CD4-positive, alpha-beta T cell (primary cell): ENCODE results near the gene SNTB2. TPM values are rescaled to one million over a fixed set of nuclear protein-coding genes. Genes with fewer than 3 reads are reported as not detected.

Experiments
- ATAC-seq: fragments of 200-7000 bp; cut with Tn5 transposase; one replicate; pipeline ENCODE4 v1.10.0; 2022; ENCODE audit warnings: mild to moderate bottlenecking; ENCODE audit not compliant: poor library complexity
- CTCF ChIA-PET: fragments of 350-600 bp; sonication (Branson Sonifier 250); formaldehyde crosslinking; loops from one replicate; lab custom pipeline; 2021; ENCODE audit warnings: antibody characterized with exemption, inconsistent platforms; lab: Charles Lee
- POLR2A ChIA-PET: fragments of 350-600 bp; sonication (Branson Sonifier 250); formaldehyde crosslinking; loops from one replicate; lab custom pipeline; 2021; ENCODE audit warnings: antibody characterized with exemption, inconsistent platforms; lab: Charles Lee
- DNase-seq, 14 experiments: peaks; one replicate each; pipeline ENCODE4 v3.0.0-alpha.2; 2013 to 2020; ENCODE audit warnings: mixed read lengths in 2 of 14
- H3K27ac ChIP-seq, 2 donors: one replicate each; pipeline versions ENCODE4 v1.5.1 to v1.7.0; 2013; ENCODE audit warnings: low read length in 2 of 2, low read depth in 1 of 2, mild to moderate bottlenecking in 1 of 2
- H3K27me3 ChIP-seq, 2 experiments: 1 replicate in 1 of 2; 2 replicates in 1 of 2; pipeline versions ENCODE4 v1.6.1 to v1.7.0; 2013; ENCODE audit warnings: low read length in 2 of 2, control low read depth in 1 of 2, mild to moderate bottlenecking in 1 of 2, moderate library complexity in 1 of 2; ENCODE audit not compliant: insufficient read depth in 2 of 2, control insufficient read depth in 1 of 2
- H3K36me3 ChIP-seq: one replicate; pipeline ENCODE4 v1.6.1; 2013; ENCODE audit warnings: low read length, control low read depth; ENCODE audit not compliant: insufficient read depth
- H3K4me1 ChIP-seq: one replicate; pipeline ENCODE4 v1.6.1; 2013; ENCODE audit warnings: low read length, control low read depth; ENCODE audit not compliant: insufficient read depth
- H3K4me3 ChIP-seq: one replicate; pipeline ENCODE4 v1.5.1; 2013; ENCODE audit warnings: mild to moderate bottlenecking, low read length, moderate library complexity
- H3K9me3 ChIP-seq, 2 experiments: 1 replicate in 1 of 2; 2 replicates in 1 of 2; pipeline versions ENCODE4 v1.6.1 to v1.7.0; 2013; ENCODE audit warnings: low read length in 2 of 2, mild to moderate bottlenecking in 2 of 2, control low read depth in 1 of 2, moderate library complexity in 1 of 2; ENCODE audit not compliant: control insufficient read depth in 1 of 2, insufficient read depth in 1 of 2
- H3K27ac Mint-ChIP-seq: one replicate; pipeline ENCODE4 v1.8.0; 2020; ENCODE audit warnings: mixed read lengths
- H3K27me3 Mint-ChIP-seq: one replicate; pipeline ENCODE4 v1.8.0; 2021; ENCODE audit warnings: mixed read lengths
- H3K36me3 Mint-ChIP-seq: one replicate; pipeline ENCODE4 v1.8.0; 2021; ENCODE audit warnings: low read depth, mixed read lengths
- H3K4me1 Mint-ChIP-seq: one replicate; pipeline ENCODE4 v1.8.0; 2021; ENCODE audit warnings: low read depth, mixed read lengths
- H3K4me3 Mint-ChIP-seq: one replicate; pipeline ENCODE4 v1.8.0; 2020; ENCODE audit warnings: mild to moderate bottlenecking, mixed read lengths
- H3K9me3 Mint-ChIP-seq: one replicate; pipeline ENCODE4 v1.8.0; 2020; ENCODE audit warnings: mixed read lengths
- CTCF ChIP-seq: fragments of 200-600 bp; IDR thresholded peaks from one replicate; pipeline ENCODE4 v1.8.0; 2022; ENCODE audit warnings: antibody characterized with exemption, mild to moderate bottlenecking
- intact Hi-C, 2 experiments: fragments of 100-400 bp; cut with DNase I in 1 of 2; cut with micrococcal nuclease in 1 of 2; formaldehyde crosslinking; loops; one replicate each; pipeline versions ENCODE4 v1.15.1 to v1.9.0; 2023 to 2025; cut with DNase I, micrococcal nuclease
- total RNA-seq, 174 experiments: library from RNA in 2 of 174; stranded (reverse) in 2 of 174; gene quantifications; one replicate each; pipeline ENCODE4 v1.2.3 and lab custom pipeline; 2021 to 2026

The SNTB2 gene
- total RNA-seq, 2 experiments from 2014 or later, result 10.1 to 11.4 TPM

DNA sequence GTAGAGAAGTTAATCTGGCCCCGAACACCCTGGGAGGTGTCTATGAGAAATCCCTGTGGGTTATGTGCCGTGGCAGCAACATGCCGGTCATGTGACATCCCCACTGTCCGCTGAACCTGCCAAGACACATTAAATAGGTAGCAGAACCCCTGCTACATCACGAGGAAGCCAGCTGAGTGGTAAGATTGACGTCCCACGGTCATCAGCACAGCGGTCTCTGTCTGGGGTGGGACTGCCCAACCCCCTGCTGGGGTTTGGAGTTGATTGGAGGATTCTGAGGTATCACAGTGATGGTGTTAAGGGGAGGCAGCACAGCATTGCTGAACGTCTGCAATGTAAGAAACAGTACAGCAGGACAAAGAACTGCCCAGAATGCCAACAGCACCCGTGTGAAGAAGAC, 162.6 kb downstream of the SNTB2 start:
- H3K36me3 Mint-ChIP-seq, result peaks cover 30% of the 10 kb centered on the region
- no peaks in the 10 kb centered on the region for H3K4me1 ChIP-seq
- no peaks in the 10 kb centered on the region for H3K27me3 Mint-ChIP-seq
- no peak for ATAC-seq
- no peak overlapping the region for H3K4me3 ChIP-seq
- no peak overlapping the region for H3K27ac Mint-ChIP-seq
- intact Hi-C loops, result no loop called here
- no peaks in the 10 kb centered on the region for H3K9me3 ChIP-seq
- no peak for TF ChIP-seq CTCF
- H3K27me3 ChIP-seq, result no peaks in the 10 kb centered on the region
- ChIA-PET POLR2A (no interaction called here), CTCF (no interaction called here)
- peaks cover 19% of the 10 kb centered on the region for H3K36me3 ChIP-seq
- no peaks in the 10 kb centered on the region for H3K9me3 Mint-ChIP-seq
- no peaks in the 10 kb centered on the region for H3K4me1 Mint-ChIP-seq
- DNase-seq, result no peak
- no peak overlapping the region for H3K4me3 Mint-ChIP-seq
- H3K27ac ChIP-seq, result no peak overlapping the region

DNA sequence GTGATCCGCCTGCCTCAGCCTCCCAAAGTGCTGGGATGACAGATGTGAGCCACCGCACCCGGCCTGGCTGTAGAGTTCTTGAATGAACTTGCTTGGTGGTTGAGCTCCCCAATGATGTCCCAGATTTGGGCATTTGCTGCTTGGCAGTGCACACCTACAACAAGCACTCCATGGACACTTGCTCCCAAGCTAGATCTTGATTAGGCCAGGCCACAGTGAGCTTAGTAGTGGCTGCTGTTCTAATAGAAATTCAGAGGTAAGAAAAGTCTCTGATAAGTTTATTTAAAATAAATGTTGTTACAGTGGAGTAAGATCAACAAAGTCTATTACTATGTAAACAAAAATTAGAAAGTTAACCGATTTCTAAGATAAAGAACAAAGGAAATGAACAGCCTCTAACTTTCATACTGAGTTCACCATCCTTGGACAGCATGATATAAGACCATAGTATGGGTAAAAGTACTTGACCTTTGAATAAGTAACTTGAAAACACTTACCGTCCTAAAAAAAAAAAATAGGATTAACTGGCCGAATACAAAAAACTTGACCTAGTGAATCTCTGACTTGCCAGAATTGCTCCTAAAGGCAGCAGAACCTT, 163.7 kb downstream of the SNTB2 start:
- H3K36me3 ChIP-seq, result peaks cover 25% of the 10 kb centered on the region
- H3K9me3 ChIP-seq, result no peaks in the 10 kb centered on the region
- Mint-ChIP-seq H3K36me3 (peaks cover 39% of the 10 kb centered on the region), H3K9me3 (no peaks in the 10 kb centered on the region), H3K27me3 (no peaks in the 10 kb centered on the region), H3K27ac (no peak overlapping the region), H3K4me1 (no peaks in the 10 kb centered on the region), H3K4me3 (no peak overlapping the region)
- intact Hi-C loops, result no loop called here
- no peak overlapping the region for H3K4me3 ChIP-seq
- ATAC-seq, result no peak
- H3K27ac ChIP-seq, result no peak overlapping the region
- no peak for DNase-seq
- CTCF ChIA-PET, result no interaction called here
- TF ChIP-seq CTCF, result no peak
- H3K4me1 ChIP-seq, result no peaks in the 10 kb centered on the region
- no peaks in the 10 kb centered on the region for H3K27me3 ChIP-seq
- POLR2A ChIA-PET, result interaction anchor here (0.6 kb wide), 1 partner anchor 282 kb away, joined by 3 read pairs; no protein-coding TSS in a partner anchor

DNA sequence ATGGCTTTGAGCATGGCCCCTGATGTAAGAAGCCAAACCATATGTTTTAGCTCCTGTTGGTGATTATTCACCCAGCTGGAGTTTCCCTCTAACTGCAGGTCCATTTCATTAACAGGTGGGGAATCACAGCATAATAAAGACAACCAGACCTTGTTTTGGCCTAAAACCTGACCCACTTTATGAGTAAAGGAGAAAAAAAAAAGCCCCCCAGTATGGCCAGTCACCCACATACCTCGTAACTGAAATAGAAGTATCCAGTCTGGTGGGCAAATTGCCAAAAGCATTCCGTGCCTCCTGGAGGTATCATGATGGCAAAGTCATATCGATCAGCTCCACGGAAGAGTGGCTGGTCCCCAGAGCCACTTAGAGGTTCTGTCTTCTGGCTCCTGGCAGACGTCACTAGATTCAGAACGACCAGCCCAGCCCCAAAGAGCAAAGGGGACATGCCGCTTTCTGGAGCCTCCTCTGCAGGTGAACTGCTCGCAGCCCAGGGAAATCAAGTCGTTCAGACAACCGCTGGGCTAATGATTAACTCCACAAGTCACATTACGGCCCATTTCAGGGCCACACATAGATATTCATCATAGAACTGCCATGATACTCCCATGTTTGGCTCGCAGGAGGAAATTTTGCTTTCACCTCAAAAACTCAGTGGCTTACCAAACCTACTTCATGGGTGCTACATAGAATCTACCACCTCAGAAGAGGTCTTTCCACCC, 164.5 kb downstream of the SNTB2 start, which contains the start of gene TMED6:
Gene TMED6, minus strand, starts transcription at position 478 of the 719 bp plus-strand sequence. Its CDS starts 33 bp downstream, at position 445.
- CTCF ChIA-PET, result no interaction called here
- no peak within 1 kb of the TSS for H3K4me3 Mint-ChIP-seq

More for the DNA sequence above, 164.5 kb downstream of the SNTB2 start, which contains the start of gene TMED6:
- H3K27ac Mint-ChIP-seq, result no peak within 1 kb of the TSS
- peaks cover 47% of the 10 kb centered on the region for H3K36me3 Mint-ChIP-seq
- DNase-seq (no peak), ATAC-seq (no peak)
- TF ChIP-seq CTCF, result no peak
- H3K9me3 Mint-ChIP-seq, result no peaks in the 10 kb centered on the region
- no peaks in the 10 kb centered on the region for H3K27me3 Mint-ChIP-seq
- H3K4me3 ChIP-seq, result no peak within 1 kb of the TSS
- no peaks in the 10 kb centered on the region for H3K4me1 ChIP-seq
- H3K36me3 ChIP-seq, result peaks cover 32% of the 10 kb centered on the region
- no peak within 1 kb of the TSS for H3K27ac ChIP-seq
- POLR2A ChIA-PET, result no interaction called here
- no peaks in the 10 kb centered on the region for H3K4me1 Mint-ChIP-seq
- no peaks in the 10 kb centered on the region for H3K9me3 ChIP-seq
- intact Hi-C loops, result no loop called here
- no peaks in the 10 kb centered on the region for H3K27me3 ChIP-seq

Other genes starting within 250 kb of the SNTB2 start
- 1 to 10 TPM; 3.2 to 3.4 TPM for gene HAS3, start 81.5 kb upstream of the SNTB2 start, total RNA-seq
- gene CHTF8, start 54.6 kb upstream of the SNTB2 start, total RNA-seq, result 10 to 100 TPM; 25.8 to 28.5 TPM
- gene UTP4, start 54.5 kb upstream of the SNTB2 start, total RNA-seq, result 10 to 100 TPM; 40.1 to 40.3 TPM
- gene VPS4A, start 124.2 kb downstream of the SNTB2 start, total RNA-seq, result 10 to 100 TPM; 57.8 to 62.4 TPM
- 1 to 10 TPM; 2.8 to 2.9 TPM for gene PDF, start 143.4 kb downstream of the SNTB2 start, total RNA-seq
- gene COG8, start 152.4 kb downstream of the SNTB2 start, total RNA-seq, result 10 to 100 TPM; 18.4 to 19.3 TPM
- 10 to 100 TPM; 36.7 to 38.2 TPM for gene NIP7, start 152.6 kb downstream of the SNTB2 start, total RNA-seq
- 1 to 10 TPM; 1.5 to 2.1 TPM for gene TMED6, start 164.6 kb downstream of the SNTB2 start, total RNA-seq
- 10 to 100 TPM; 43.0 to 52.7 TPM for gene TERF2, start 198.8 kb downstream of the SNTB2 start, total RNA-seq
- 10 to 100 TPM; 16.0 to 18.3 TPM for gene CYB5B, start 237.5 kb downstream of the SNTB2 start, total RNA-seq